K562 (cell line): ENCODE results near the gene CDH20. TPM values are rescaled to one million over a fixed set of nuclear protein-coding genes. Genes with fewer than 3 reads are reported as not detected.

ENCODE experiments used
- ATAC-seq: fragments of 200-7000 bp; cut with Tn5 transposase; 3 replicates; pipeline ENCODE4 v1.9.1; 2020; ENCODE audit warnings: moderate library complexity
- BruUV-seq: library from RNA; stranded (reverse); fragments of 400-500 nt; replicated peaks from 2 replicates; lab custom pipeline; 2021; lab: Mats Ljungman, UMichigan
- CTCF ChIA-PET: fragments of 300-600 bp; formaldehyde crosslinking; extraction: SDS; loops from one replicate; lab custom pipeline; 2021; ENCODE audit warnings: low intra/inter-chr PET ratio; lab: Yijun Ruan, JAX
- POLR2A ChIA-PET: fragments of 300-600, 350-650 bp; sonication (Branson Sonifier 250); formaldehyde crosslinking; extraction: SDS; loops from one replicate; lab custom pipeline; 2021; ENCODE audit warnings: antibody characterized with exemption, inconsistent platforms; lab: Yijun Ruan, JAX
- DNase-seq, 4 experiments: peaks; one replicate each; pipeline versions ENCODE4 v3.0.0 to v3.0.0-alpha.2; 2011 to 2018; ENCODE audit warnings: low spot score in 3 of 4, mixed read lengths in 3 of 4; ENCODE audit errors: extremely low read depth in 1 of 4
- FAIRE-seq: peaks from 2 replicates; lab custom pipeline; 2011; peaks lifted over from hg19 to GRCh38; lab: Jason Lieb, UNC
- H2AFZ ChIP-seq: 2 replicates; pipeline ENCODE4 v1.6.0; 2011; ENCODE audit warnings: low read depth, low read length, control low read depth, inconsistent platforms
- H3K27ac ChIP-seq: fragments of 200-600 bp; 3 replicates; pipeline ENCODE4 v1.8.0; 2011; ENCODE audit warnings: low read depth, mild to moderate bottlenecking, control low read depth, inconsistent platforms, low read length, moderate library complexity, mixed read lengths; ENCODE audit errors: extremely low read depth
- H3K27me3 ChIP-seq, 2 experiments: fragments of 300-600 bp in 1 of 2; 2 replicates in 1 of 2; 3 replicates in 1 of 2; pipeline versions ENCODE4 v1.6.0 to v1.8.0; 2011; ENCODE audit warnings: inconsistent platforms in 2 of 2, low read length in 2 of 2, mild to moderate bottlenecking in 1 of 2, mixed read lengths in 1 of 2, moderate library complexity in 1 of 2; ENCODE audit not compliant: control insufficient read depth in 2 of 2, insufficient read depth in 2 of 2
- H3K36me3 ChIP-seq: fragments of 300-600 bp; 3 replicates; pipeline ENCODE4 v1.8.0; 2011; ENCODE audit warnings: mild to moderate bottlenecking, low read length, inconsistent platforms; ENCODE audit not compliant: control insufficient read depth, insufficient read depth
- H3K4me1 ChIP-seq, 2 experiments: fragments of 200-600 bp in 1 of 2; replicated peaks in 1 of 2; 2 replicates in 1 of 2; 3 replicates in 1 of 2; pipeline versions ENCODE4 v1.5.1 to v1.8.0; 2011; ENCODE audit warnings: inconsistent platforms in 2 of 2, low read length in 2 of 2, mild to moderate bottlenecking in 1 of 2, mixed read lengths in 1 of 2, moderate library complexity in 1 of 2; ENCODE audit not compliant: control insufficient read depth in 2 of 2, insufficient read depth in 2 of 2
- H3K4me2 ChIP-seq: 2 replicates; pipeline ENCODE4 v1.6.1; 2011; ENCODE audit warnings: low read length, control low read depth, inconsistent platforms, mixed read lengths; ENCODE audit not compliant: insufficient read depth
- H3K4me3 ChIP-seq: fragments of 200-600 bp; sonication (generic), shearing (Covaris generic); 2 replicates; pipeline ENCODE4 v1.5.1; 2016; ENCODE audit warnings: control low read depth, inconsistent platforms
- H3K79me2 ChIP-seq: fragments of 200-600 bp; 3 replicates; pipeline ENCODE4 v1.8.0; 2011; ENCODE audit warnings: low read length, inconsistent platforms; ENCODE audit not compliant: control insufficient read depth, insufficient read depth
- H3K9ac ChIP-seq, 2 experiments: 2 replicates each; pipeline versions ENCODE4 v1.6.0 to v1.6.1; 2011; ENCODE audit warnings: low read depth in 2 of 2, low read length in 2 of 2, control low read depth in 1 of 2, inconsistent platforms in 1 of 2, mild to moderate bottlenecking in 1 of 2, mixed read lengths in 1 of 2; ENCODE audit not compliant: insufficient read depth in 1 of 2
- H3K9me1 ChIP-seq: one replicate; pipeline ENCODE4 v1.6.0; 2011; ENCODE audit warnings: inconsistent platforms, mild to moderate bottlenecking, low read length, moderate library complexity; ENCODE audit not compliant: control insufficient read depth, insufficient read depth
- H3K9me3 ChIP-seq: replicated peaks from 2 replicates; pipeline ENCODE4 v1.5.1; 2011; ENCODE audit warnings: low read depth, low read length, inconsistent platforms; ENCODE audit not compliant: control insufficient read depth, insufficient read depth
- H4K20me1 ChIP-seq: replicated peaks from 2 replicates; pipeline ENCODE4 v1.6.1; 2011; ENCODE audit warnings: low read length, inconsistent platforms, mixed read lengths; ENCODE audit not compliant: control insufficient read depth, insufficient read depth
- RAD51 ChIP-seq: fragments of 450-650 bp; IDR thresholded peaks from 2 replicates; pipeline ENCODE4 v1.7.1; 2016; ENCODE audit warnings: low read depth, mild to moderate bottlenecking, borderline replicate concordance
- SIRT6 ChIP-seq: IDR thresholded peaks from one replicate; pipeline ENCODE4 v1.6.1; 2012; ENCODE audit warnings: low read depth, mild to moderate bottlenecking, control low read depth, inconsistent platforms, low read length, moderate library complexity
- SMC3 ChIP-seq: conservative IDR thresholded peaks from 2 replicates; pipeline ENCODE4 v1.6.1; 2011; ENCODE audit warnings: low read depth, low read length, improper control_type of control experiment; ENCODE audit not compliant: insufficient read depth
- TEAD2 ChIP-seq: fragments of 450-650 bp; IDR thresholded peaks from 2 replicates; pipeline ENCODE4 v1.6.1; 2016; ENCODE audit warnings: missing genetic modification characterization, control low read depth, missing compliant biosample characterization
- TOE1 ChIP-seq, 2 experiments: fragments of 450-650 bp in 1 of 2; sonication (generic) in 1 of 2; formaldehyde crosslinking in 1 of 2; IDR thresholded peaks; 2 replicates each; pipeline versions ENCODE4 v1.7.1 to v1.8.0; 2016 to 2022; ENCODE audit warnings: borderline replicate concordance in 2 of 2, mild to moderate bottlenecking in 2 of 2, antibody characterized with exemption in 1 of 2, inconsistent platforms in 1 of 2, low read depth in 1 of 2, missing genetic modification reagents in 1 of 2, moderate library complexity in 1 of 2
- ZNF740 ChIP-seq, 3 experiments: fragments of 200-800 bp in 1 of 3; sonication (Bioruptor generic) in 1 of 3; sonication (generic) in 1 of 3; formaldehyde crosslinking in 1 of 3; IDR thresholded peaks; 2 replicates each; pipeline versions ENCODE4 v1.6.1 to v1.8.0; 2016 to 2022; ENCODE audit warnings: mild to moderate bottlenecking in 2 of 3, missing compliant biosample characterization in 2 of 3, missing genetic modification characterization in 2 of 3, missing genetic modification reagents in 1 of 3
- WGBS: fragments of 100-300 bp; shearing (Covaris generic); methylation state at CpG from one replicate; pipeline ENCODE4 v1.1.6; 2016; ENCODE audit warnings: low coverage, mixed read lengths; ENCODE audit not compliant: insufficient coverage; ENCODE audit errors: missing lambda C conversion rate; 5-methylcytosine and 5-hydroxymethylcytosine counted together
- in situ Hi-C: fragments of 300-500 bp; cut with MboI; formaldehyde crosslinking; loops from 4 replicates; pipeline ENCODE4 v1.15.0; 2018; ENCODE audit warnings: inconsistent platforms, mixed read lengths
- intact Hi-C: fragments of 100-400 bp; cut with micrococcal nuclease; formaldehyde crosslinking; loops from 2 replicates; pipeline ENCODE4 v1.14.2; 2022
- polyA plus RNA-seq, 8 experiments: library from polyadenylated mRNA; depleted of rRNA in 4 of 8; stranded (reverse) in 5 of 8; unstranded in 3 of 8; fragments of >200 nt; fragmentation: Nextera tagmentation in 2 of 8; fragmentation: Illumina TruSeq in 1 of 8; extraction: Ambion mirVana in 2 of 8; extraction: Trizol in 1 of 8; gene quantifications; 2 replicates each; pipeline versions ENCODE4 v1.2.1 to v1.2.3, GENCODE V29; 2011 to 2014; ENCODE audit warnings: inconsistent platforms in 1 of 8, missing spikeins in 1 of 8
- total RNA-seq, 7 experiments: library from RNA; depleted of rRNA in 6 of 7; stranded (reverse); fragments of >200 nt in 6 of 7; fragmentation: Illumina TruSeq in 2 of 7; extraction: Trizol in 2 of 7; gene quantifications; 2 replicates each; pipeline versions ENCODE4 v1.2.1 to v1.2.3, GENCODE V29; 2011 to 2021; ENCODE audit warnings: low replicate concordance in 1 of 7

CDH20 gene
- total and polyA plus RNA-seq, 9 of the 15 experiments (the other 6 are each of a cell fraction or from before 2014, with no cell fraction given): not detected

GRCh38 chr18:61432590-61432989, 99.4 kb downstream of the CDH20 start:
- Histone ChIP-seq H3K9me3 (no peaks in the 10 kb centered on the region), H3K79me2 (no peaks in the 10 kb centered on the region), H3K9ac (no peak overlapping the region), H3K27ac (no peak overlapping the region), H3K36me3 (no peaks in the 10 kb centered on the region), H3K4me2 (no peak overlapping the region), H3K4me1 (no peaks in the 10 kb centered on the region), H4K20me1 (no peaks in the 10 kb centered on the region), H3K9me1 (no peaks in the 10 kb centered on the region), H2AFZ (no peak overlapping the region), H3K27me3 (no peaks in the 10 kb centered on the region), H3K4me3 (no peak overlapping the region)
- ChIA-PET CTCF (no interaction called here), POLR2A (no interaction called here)
- no TSS peak for BruUV-seq
- ATAC-seq: no peak
- no peak for TF ChIP-seq RAD51
- no peak for TF ChIP-seq SMC3
- TF ChIP-seq SIRT6: no peak
- TF ChIP-seq ZNF740 (CRISPR knock-in tag; IDR thresholded peaks at IDR 0.05): no peak
- no peak for TF ChIP-seq ZNF740 (tag; IDR thresholded peaks at IDR 0.05)
- no peak for TF ChIP-seq TEAD2
- TF ChIP-seq TOE1 (IDR thresholded peaks at IDR 0.05; ENCODE audit: borderline replicate concordance): no peak
- TF ChIP-seq TOE1 (CRISPR knock-in tag; IDR thresholded peaks at IDR 0.05; ENCODE audit: borderline replicate concordance, low read depth): no peak
- intact Hi-C loops: no loop called here
- 0% methylated on average over 1 of the region's 1 CpG for WGBS
- in situ Hi-C loops: no loop called here
- FAIRE-seq: no peak
- no peak for DNase-seq
